ENCODE data around the gene RANBP3L.
"Not testable (repeated sequence)": the region's sequence is repeated elsewhere in the genome, so short reads cannot be mapped to it uniquely, and the experiment has no call there.

The RANBP3L gene

GRCh38 chr5:36202521-36202961 lies 99.2 kb downstream of the RANBP3L start:
- DNase-seq, result no peak

DNA sequence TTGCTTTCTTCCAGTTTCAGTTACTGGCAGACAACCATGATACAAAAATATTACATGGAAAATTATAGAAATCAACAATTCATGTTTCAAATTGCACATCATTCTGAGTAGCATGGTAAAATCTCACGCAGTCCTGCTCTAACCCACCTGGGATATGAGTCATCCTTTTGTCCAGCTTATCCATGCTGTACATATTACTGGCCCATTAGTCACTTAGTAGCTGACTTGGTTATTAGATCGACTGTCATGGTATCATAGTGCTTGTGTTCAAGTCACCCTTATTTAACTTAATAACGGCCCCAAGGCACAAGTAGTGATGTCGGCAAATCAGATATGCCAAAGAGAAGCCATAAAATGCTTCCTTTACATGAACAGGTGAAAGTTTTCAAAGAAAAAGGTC lies 101.2 kb downstream of the RANBP3L start:
- DNase-seq, result no peak

GRCh38 chr5:36199620-36200019 lies 102.1 kb downstream of the RANBP3L start:
- no peak for DNase-seq

- not testable (repeated sequence) for DNase-seq
Measured at GRCh38 chr5:36198783-36199182, 102.9 kb downstream of the RANBP3L start.
